AG08396 (cell line): ENCODE data around the gene ARMC8.

Experiments used
- DNase-seq: peaks from one replicate; pipeline ENCODE4 v3.0.0; 2012; ENCODE audit warnings: low spot score, mixed read lengths

ARMC8 gene

DNA sequence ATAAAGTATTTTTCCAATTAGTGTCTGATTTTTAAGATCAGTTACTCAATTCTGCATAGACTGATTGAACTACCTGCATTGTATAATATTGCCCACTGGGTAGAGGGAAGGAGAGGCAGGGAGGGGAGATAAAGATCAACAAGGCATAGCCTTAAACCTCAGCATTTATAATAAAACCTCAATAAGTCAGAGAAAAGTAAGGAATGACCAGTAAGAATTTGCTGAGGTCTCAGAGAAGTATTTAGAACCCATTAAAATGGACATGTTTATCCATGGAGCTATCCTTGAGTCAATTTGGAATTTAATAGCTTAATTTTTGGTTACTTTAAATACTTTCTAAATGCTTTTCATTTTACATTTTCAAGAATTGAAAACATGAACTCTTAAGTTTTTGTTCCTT, 62.5 kb downstream of the ARMC8 start:
- no peak for DNase-seq

DNA sequence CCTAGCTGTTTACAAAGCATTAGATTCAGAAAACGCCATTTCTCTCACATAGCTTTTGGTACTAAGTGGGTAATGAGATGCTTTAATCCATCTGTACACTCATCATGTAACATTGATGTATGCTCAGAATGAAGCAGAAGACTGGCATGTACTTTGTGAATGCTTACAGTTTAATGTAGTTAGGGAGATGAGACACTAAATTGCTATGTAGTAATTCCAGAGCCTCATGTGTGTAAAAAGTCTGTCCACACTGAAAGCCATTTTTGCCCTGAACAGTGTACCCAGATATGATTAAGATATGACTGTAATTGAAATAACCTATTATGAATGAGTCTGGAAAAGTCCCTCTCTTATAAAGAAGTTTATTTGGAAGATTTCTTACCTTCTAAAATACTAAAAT, 66.5 kb downstream of the ARMC8 start:
- no peak for DNase-seq

DNA sequence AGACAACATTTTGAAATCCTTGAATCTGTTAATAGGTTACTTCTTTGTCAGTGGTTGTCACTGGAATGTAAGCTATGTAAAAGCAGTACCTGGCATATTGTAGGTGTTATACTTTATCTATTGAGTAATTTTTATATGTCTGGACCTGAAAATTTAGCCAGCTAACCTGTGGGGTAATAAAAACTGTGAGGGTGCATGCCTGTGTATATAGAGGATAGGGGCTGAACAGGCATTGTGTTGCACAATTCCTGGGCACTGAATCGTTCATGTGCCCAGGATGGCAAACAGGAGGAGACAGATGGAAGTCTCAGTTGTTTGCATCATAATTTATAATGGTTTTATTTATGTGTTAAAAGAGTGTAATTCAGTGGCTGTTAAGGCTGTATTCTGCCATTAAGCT, 67.1 kb downstream of the ARMC8 start:
- DNase-seq: no peak

DNA sequence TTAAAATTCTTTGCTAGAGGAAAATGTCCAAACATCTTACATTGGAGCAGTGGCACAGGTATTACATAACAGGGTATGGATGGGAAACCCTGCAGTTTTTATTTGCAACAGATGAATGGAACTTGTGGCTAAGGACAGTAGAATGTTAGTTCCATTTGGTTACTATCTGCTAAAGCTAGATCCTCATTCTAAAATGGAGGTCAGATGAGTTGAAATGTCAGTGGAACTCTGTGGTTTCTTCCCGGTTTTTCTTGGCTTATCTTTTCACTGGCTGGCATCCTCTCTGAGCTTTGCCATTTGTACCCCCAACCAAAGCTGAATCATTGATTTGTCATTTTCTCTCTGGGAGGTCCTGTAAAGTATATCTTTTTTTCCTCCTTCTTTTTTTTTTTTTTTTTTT, 68.9 kb downstream of the ARMC8 start:
- no peak for DNase-seq

DNA sequence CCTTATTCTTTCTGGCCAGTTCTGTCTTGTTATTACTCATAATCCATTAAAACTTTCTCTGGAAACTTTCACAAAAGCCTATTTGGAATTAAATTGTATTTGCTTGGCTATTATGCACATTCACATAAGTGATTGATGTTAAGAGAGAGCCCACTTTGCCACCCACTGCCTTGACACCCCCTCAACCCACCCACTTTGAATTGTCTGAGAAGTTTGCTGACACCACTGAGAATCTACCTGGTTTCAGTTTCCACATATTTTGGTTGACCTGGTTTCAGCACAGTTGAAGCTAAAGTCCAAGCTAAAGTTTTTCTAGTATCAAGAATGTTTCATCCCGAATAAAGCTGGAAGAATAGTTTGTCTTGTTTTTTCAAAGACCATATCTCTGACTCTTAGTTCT, 70.9 kb downstream of the ARMC8 start:
- no peak for DNase-seq

DNA sequence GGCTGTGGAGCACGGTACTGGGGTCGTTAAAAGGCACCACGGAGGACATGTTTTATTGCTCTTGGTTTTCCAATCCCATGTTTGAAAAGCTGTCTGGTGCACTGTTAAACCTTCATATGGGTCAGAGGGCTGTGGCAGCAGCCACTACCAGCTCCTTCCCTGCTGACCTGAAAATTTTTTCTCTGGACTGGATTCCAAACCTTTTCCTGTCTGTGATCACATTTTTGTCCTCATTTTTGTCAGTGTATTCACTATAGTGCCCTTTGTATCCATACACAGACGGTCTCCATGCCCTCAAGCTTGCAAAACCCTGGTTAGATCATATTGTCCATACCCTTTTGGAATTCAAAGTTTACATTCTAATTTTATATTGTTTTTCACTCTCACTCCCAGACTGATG, 72.0 kb downstream of the ARMC8 start:
- DNase-seq: no peak

- no peak for DNase-seq
These were observed 73.5 kb downstream of the ARMC8 start for GRCh38 chr3:138260611-138261010.

DNA sequence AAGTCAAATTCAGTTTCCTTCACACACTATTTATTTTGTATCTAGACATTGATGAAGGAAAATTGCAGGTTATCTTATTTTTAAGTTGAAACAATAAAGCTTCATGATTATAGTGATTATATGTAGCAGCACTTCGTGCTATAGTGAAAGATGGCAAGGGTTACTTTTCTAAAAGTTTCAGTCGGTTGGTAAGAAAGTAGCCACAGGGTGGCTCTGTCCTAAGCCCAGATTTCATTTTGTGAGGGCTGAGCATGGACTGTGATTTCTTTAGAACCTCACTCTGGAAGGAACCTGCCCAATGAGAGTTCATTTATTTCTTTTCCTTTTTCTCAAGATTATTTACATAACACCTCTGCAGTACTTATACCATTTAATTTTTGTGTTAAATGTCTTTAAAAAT, 76.0 kb downstream of the ARMC8 start:
- DNase-seq: no peak

GRCh38 chr3:138265745-138266144, 78.6 kb downstream of the ARMC8 start:
- no peak for DNase-seq

DNA sequence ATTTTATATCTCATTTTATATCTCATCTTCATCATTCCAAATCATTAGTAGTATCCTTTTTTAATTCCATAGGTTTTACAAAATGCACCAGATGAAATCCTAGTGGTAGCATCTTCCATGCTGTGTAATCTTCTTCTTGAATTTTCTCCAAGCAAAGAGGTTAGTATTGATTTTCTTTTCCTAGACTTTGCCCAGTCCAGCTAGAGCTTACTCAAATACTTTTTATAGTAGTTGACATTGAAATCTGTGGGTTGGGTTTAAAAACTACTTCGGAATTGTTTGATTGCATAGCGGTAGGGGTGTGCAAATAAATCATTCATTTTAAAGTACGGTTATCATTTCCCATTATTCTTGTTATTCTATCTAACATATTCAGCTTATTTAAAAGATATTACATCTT, 80.0 kb downstream of the ARMC8 start:
- DNase-seq: no peak

GRCh38 chr3:138270245-138270644, 83.1 kb downstream of the ARMC8 start:
- no peak for DNase-seq

DNA sequence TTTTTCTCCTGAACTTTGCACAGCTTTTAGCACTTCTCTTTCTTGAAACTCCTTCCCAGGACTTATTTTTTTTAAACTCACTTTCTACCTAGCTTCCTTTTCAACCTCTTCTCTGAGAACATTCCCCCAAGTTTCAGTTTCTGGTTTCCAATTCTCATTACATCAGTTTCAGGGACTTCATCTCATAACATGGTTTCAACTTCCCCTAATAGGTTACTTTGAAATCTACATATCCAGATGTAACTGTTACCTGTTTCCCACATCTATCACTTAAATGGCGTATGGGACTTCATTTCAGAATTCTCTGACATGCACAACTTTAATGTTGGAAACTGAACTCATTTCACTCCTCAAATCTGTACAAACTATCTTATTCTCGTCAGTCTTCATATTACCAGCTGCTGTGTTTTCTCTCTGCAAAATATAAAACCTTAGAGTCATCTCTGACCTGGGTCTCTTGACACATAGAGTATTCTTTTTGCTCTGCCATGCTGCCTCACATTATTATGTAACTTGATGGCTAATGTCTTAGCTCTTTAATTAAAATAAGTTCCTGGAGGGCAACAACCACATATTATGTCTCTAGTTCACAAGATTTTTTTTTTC, 84.2 kb downstream of the ARMC8 start:
- DNase-seq: no peak

DNA sequence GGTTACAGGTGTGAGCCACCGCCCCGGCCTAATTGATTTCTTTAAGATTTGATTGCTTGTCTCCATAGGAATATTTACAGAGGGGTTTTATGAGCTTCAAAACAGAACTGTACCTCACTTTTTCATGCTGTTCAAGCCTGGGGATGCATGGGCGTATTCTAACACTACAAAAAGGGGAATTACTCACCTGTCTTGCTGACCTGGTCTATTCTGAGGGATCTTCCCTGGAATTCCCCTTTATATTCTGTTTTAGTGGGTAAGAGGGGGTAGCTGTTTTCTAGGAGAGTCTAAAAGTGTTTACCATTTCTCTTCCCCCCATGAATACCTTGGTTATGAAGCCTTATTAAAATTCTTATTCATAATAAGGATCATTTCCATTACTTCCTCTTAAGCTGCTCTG, 94.5 kb downstream of the ARMC8 start:
- no peak for DNase-seq

- no peak for DNase-seq
These were observed 95.7 kb downstream of the ARMC8 start for GRCh38 chr3:138282836-138283235.

DNA sequence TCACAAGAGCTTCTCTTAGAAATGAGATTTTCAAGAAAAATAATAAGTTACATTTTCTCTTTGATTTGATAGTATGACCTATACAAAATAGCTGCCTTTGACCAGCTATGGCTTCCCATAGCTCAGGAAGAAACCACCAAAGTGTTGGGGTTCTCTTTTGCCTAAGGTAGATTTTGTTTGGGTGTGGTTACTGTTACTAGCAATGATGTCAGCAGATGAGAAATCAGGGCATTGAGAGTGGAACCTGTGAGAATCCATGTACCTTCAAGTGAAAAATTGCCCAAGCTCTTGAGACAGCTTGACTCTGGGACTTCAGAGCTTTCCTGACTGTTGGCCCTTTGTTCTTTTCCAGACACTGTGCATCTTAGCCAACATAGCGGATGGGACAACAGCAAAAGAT, 97.0 kb downstream of the ARMC8 start:
- DNase-seq: no peak

DNA sequence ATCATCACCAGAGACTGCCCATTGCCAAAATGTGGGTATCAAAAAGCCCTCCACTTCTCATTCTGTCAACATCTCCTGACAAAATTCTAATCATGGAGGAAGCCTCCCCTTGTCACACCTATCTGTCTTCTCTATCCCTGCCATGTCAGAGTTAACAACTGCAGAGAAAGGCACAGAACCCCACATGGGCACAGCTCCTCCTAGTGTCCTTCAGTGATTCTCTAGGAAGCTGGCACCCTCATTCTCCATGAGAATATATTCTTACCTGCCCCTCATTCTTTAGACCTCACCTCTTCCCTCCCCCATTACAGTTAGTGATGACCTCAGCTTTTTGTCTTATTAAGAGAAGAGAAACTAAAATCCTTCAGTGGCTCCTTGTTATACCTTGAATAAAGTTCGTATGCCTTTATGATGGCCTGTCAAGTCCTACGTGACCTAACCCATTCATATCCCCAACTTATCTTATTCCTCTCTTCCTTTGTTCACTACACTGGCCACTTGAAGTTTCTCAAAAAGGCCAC, 97.9 kb downstream of the ARMC8 start:
- DNase-seq: no peak

GRCh38 chr3:138289260-138289659, 102.2 kb downstream of the ARMC8 start:
- no peak for DNase-seq

- no peak for DNase-seq
These were observed 102.6 kb downstream of the ARMC8 start for GRCh38 chr3:138289701-138290100.

DNA sequence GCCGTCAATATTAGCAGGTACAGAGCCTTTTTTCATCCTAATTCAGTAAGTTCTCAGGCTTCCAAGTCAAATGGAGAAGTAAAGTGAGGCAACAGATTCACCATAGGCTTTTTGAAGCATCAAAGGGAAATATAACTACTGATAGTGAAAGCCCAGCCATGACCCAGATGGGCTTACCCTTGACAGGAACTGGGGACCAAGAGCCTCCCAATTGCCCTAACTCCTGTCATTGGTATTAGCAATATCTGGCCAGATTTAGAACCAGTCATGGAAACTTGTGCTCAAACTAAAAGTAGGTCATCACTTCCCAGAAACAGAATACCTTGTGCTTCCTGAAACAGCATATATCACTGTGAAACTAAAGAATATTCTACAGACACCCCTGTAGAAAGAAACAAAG, 109.5 kb downstream of the ARMC8 start:
- DNase-seq: no peak

DNA sequence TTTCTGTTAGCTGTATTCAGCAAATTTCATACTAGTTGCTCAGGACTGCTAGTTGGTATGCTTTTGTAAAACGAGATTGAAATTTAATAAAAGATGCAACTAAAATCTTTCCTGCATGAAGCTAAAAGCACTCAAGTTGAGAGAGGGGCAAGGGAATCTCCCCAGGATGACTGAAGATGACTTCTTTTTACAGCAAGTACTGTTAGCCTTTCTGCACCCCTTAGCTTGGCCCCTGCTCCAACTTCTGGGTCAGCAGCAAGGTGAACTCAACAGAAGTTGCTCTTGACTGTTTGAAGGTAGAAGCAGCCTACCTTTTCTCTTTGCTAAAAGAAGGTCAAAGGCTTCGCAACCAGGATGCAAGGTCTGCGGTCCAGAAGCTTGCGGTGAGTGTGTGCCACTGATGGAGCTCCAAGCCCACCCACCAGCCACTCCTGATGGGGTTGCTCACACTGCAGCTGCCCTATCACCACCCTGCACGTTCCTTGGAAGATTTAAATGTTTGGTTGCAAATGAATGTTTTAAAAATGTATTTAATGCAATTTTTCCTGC, 110.0 kb downstream of the ARMC8 start:
- no peak for DNase-seq

DNA sequence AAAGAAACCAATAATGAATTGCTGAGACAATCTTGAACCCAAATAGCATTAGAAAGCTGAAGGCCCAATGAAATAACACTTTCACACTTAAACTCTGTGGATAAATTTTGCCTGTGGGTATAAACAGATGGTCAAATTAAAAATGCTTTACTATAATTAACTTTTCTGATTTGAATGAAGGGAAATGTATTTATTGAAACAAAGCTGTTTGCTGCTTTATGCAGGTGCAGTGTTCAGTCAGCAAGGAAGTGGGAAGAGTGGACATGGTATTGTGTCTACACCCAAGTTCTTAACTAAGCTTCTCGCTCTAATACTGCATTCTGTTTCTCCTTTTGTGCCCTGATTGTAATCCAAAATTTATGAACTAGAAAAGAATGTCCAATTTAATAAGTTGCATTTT, 110.8 kb downstream of the ARMC8 start:
- no peak for DNase-seq

- DNase-seq: no peak
These were observed 113.5 kb downstream of the ARMC8 start for GRCh38 chr3:138300647-138301046.

DNA sequence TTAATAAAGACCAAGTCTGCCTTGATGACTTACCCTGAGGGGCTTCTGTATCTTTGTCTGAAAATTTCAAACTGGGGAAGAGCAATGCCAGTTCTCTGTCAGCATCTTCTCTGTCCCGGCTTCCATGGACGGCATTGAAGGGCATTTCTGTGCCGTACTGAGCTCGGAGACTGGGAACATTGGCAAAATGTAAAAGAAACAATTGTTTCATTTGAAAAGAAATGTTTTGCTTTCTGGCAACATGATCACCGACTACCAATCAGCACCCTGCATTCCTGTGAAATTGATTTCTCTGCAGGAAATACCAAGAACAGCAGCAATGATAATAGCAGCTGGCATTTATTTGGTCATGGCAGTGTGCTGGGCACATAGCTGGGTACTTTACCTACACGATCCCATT, 116.4 kb downstream of the ARMC8 start:
- no peak for DNase-seq

DNA sequence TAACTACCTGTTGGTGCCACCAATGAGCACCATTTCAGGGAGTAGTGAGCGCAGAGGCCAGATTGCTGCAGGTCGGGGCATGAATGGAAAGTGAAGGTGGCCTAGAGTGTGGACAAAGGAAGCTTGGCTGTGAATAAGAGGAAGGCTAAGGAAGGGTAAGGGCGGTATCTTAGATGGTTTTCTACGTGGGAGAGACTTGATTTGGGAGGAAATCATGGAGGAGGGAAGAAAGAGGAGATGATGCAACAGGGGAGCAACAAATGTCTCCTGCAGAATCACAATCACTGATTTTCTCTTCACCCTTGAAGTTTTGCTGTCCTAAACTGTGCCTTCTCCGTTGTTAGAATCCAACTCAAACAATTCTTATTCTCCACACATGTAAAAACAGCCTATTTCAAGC, 120.8 kb downstream of the ARMC8 start:
- no peak for DNase-seq
